GDM1 (cell line): ENCODE results near the gene TSPAN14.
"Not testable (repeated sequence)": the region's sequence is repeated elsewhere in the genome, so short reads cannot be mapped to it uniquely, and the experiment has no call there.

Experiments used
- DNase-seq: peaks from one replicate; lab custom pipeline; 2025; lab: John Stamatoyannopoulos, UW

Gene TSPAN14, protein sequence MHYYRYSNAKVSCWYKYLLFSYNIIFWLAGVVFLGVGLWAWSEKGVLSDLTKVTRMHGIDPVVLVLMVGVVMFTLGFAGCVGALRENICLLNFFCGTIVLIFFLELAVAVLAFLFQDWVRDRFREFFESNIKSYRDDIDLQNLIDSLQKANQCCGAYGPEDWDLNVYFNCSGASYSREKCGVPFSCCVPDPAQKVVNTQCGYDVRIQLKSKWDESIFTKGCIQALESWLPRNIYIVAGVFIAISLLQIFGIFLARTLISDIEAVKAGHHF

DNA sequence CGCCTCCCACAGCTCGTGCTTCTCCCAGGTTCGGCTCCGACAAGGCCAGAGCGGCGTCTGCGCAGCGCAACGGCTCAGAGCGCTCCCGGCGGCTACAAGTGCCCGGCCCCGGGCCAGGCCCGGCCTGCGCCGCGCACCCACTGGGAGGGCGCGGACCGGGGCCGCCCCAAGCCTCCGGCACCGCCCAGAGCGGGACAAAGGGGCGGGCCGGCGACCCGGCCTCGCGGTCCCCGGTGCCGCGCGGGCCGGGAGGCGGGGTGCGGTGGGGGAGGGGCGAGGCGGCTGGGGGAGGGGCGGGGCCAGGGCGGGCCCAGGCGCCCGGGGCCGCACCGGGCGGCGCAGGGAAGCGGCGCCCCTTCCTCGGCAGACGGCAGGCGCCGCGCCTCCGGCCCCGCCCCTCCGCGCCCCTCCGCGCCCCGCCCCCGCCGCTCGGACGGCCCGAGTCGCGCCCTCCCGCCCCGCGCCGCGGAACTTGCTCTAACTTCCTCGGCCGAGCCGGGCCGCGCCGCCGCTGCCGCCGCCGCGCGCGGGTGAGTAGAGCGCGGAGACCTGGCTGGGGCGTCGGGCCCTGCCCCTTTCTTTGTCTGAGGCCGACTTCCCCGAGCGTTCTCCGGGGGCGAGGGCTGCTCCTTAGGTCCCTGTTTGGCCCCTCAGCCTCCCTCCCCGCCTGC lies at the start of gene TSPAN14:
TSPAN14 (plus strand) TSS at position 469 of the 671 bp plus-strand sequence. CDS start 34,924 bp downstream, outside the sequence.
- DNase-seq: peak; percentile 69

- no peak for DNase-seq
These were observed 49.1 kb upstream of the TSPAN14 start for GRCh38 chr10:80405035-80405434.

GRCh38 chr10:80405626-80406025 lies 48.5 kb upstream of the TSPAN14 start:
- DNase-seq: no peak

- DNase-seq: no peak
These were observed 47.9 kb upstream of the TSPAN14 start for GRCh38 chr10:80406204-80406603.

DNA sequence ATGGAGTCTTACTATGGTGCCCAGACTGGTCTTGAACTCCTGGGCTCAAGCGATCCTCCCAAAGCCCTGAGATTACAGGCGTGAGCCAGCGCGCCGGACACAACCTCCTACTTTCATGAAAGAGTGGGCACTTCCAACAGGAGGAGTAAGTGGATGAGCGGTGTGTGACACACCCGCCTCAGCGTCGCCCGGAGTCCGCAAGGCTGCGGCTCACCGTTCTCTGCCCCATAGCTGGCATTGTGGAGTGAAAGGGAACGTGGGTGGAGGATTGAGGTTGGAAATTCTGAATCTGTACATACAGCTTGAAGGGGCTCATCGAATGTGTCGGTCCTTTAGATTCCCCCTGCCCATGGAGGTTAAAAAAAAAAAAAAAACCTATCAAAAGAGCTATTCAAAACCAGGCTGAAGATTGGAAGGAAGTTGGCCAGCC lies 46.3 kb upstream of the TSPAN14 start:
- no peak for DNase-seq

DNA sequence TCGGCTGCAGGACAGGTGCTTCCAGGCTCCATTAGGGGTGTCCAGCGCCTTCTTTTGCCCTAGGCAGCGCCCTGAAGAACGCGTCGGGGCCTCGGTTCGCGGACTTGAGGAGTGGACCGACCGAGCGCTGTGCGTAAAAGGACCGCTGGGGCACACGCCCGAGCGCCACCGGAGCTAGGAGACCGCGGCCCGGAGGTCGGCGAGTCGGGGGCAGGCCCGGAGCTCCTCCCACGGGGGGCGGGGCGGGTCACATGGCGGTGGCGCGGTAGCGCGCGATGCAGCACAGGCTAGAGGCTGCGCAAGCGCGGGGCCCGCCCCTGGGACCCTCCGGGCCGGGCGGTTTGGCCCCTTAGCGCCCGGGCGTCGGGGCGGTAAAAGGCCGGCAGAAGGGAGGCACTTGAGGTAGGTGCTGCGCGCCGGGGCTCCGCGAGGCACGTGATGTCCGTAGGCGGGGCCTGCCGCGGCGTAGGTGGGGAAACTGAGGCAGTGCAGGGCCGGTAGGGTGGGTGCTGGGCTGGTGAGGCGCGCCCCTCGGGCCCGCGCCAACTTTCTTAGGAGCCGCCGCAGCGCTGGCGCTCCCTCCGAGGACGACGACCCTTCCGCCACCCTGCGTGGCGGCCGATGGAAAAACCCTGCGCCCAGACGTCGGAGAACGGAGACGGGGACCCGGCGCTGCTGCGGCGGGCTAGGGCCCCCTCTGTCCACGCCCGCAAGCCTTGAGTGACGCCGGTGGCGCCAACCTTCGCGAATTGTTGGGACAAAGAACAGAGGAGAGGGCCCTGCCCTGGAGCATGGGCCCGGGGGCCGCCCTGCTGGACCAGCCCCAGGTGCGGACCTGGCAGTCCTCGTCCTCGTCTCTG lies 45.6 kb upstream of the TSPAN14 start, which contains the start of gene PRXL2A:
PRXL2A (plus strand) TSS at position 310 of the 860 bp plus-strand sequence. CDS start 11,917 bp downstream, outside the sequence.
- DNase-seq: peak; percentile 46

GRCh38 chr10:80409121-80409520 lies 45.0 kb upstream of the TSPAN14 start:
- no peak for DNase-seq

GRCh38 chr10:80410122-80410521 lies 44.0 kb upstream of the TSPAN14 start:
- no peak for DNase-seq

DNA sequence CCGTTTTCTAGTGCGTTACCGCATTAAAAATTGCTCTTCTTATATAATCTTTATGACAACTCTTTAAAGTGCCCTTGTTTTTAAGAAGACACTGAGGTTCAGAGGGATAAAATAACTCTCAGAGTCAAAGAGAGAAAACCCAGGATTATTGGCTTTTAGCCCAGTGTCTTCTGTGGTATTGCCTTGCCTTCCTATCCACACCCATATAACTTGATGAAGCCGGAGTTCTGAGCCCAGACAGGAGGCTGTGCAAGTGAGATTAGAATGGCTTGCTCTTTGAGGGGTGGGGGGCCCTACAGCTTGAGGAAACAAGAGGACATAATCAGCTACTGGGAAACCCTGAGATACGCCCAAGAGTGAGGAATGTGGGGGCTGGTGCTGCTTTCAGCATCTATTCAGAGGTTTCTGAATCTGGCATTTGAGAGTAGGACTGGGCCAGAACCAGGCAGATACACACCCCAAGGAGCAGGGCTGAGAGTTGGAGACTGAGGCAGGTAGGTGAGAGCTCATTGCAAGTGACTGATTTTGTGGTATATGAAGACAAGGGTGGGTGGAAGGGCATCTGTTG lies 43.4 kb upstream of the TSPAN14 start:
- no peak for DNase-seq

GRCh38 chr10:80411267-80411668 lies 42.8 kb upstream of the TSPAN14 start:
- DNase-seq: no peak

- DNase-seq: no peak
These were observed 42.4 kb upstream of the TSPAN14 start for GRCh38 chr10:80411681-80412220.

- DNase-seq: no peak
These were observed 41.6 kb upstream of the TSPAN14 start for GRCh38 chr10:80412486-80412885.

GRCh38 chr10:80413271-80413996 lies 40.7 kb upstream of the TSPAN14 start:
- DNase-seq: no peak

DNA sequence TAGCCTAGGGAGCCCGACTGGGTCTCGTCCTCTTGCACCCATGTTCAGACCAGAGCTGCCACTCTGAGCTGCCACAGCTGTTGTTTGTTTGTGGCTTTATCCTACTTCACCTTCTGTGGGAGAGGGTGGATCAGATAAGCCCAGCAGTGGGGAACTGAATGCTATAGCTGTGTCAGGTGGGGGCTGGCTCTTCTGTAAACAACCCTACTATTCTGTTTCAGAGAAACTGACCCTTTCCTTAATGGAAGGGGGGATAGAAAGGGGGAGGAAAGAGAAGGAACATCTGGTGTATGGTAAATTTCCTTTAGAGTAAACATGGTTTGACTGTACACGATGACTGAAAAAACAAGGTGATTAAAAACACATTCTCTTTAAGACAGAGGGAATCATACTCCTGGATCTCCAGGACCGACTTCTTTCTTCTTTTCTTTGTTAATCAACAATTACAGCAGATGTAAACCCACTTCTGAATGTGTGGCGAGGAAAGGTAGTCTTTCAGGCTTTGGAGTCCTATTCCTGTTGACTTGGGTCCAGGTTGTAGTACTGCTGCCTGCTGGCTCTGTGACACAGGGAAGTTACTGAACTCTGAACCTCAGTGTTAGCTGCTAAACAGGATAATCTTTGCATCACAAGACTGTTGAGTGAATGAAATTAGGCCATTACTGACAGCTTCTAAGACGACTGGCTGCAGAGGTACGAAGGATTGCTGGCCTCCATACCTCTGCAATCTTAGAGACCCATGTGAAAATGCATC lies 39.8 kb upstream of the TSPAN14 start:
- no peak for DNase-seq

GRCh38 chr10:80415734-80416478 lies 38.2 kb upstream of the TSPAN14 start:
- no peak for DNase-seq

DNA sequence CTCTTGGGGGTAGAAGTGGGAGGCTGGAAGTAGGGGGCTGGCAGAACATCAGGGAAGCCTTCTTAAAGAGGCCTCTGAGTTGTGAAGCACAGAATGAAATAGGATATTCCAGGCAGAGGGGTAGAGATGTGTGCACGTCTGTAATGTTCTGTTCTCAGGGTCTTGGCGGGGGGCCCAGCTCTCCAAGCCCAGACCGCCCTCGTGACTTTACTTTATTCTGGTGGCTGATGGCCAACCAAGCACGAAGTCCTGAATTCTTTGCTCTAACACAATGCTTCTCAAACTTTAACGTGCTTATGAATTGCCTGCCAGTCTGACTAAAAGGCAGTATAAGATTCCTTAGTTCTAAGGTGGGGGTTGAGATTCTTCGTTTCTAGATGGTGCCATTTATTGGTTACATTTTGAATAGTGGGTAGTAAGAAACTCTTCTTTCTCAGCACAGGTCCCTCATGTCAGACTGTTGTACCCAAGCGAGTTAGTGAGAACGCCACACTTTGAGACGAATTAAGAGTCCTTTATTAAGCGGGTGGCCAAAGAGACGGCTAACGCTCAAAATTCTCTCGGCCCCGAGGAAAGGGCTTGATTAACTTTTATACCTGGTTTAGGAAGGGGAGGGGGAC lies 37.5 kb upstream of the TSPAN14 start:
- DNase-seq: no peak

- not testable (repeated sequence) for DNase-seq
These were observed 36.9 kb upstream of the TSPAN14 start for GRCh38 chr10:80417256-80417655.

GRCh38 chr10:80421050-80421706 lies 32.9 kb upstream of the TSPAN14 start:
- no peak for DNase-seq
